Naive thymus-derived CD4-positive, alpha-beta T cell (primary cell): ENCODE measurements around the gene GABRB1. TPM values are rescaled to one million over a fixed set of nuclear protein-coding genes. Genes with fewer than 3 reads are reported as not detected.

Experiments used
- ATAC-seq: fragments of 150-1000 bp; cut with Tn5 transposase; 2 replicates; pipeline ENCODE4 v1.10.0; 2021; ENCODE audit warnings: mild to moderate bottlenecking, moderate library complexity
- CTCF ChIA-PET: fragments of 350-600 bp; sonication (Branson Sonifier 250); formaldehyde crosslinking; loops from one replicate; lab custom pipeline; 2021; ENCODE audit warnings: antibody characterized with exemption; lab: Charles Lee
- POLR2A ChIA-PET: fragments of 350-600 bp; sonication (Branson Sonifier 250); formaldehyde crosslinking; loops from one replicate; lab custom pipeline; 2021; ENCODE audit warnings: antibody characterized with exemption, inconsistent platforms; lab: Charles Lee
- DNase-seq, 9 donors: peaks; one replicate each; pipeline versions ENCODE4 v3.0.0 to v3.0.0-alpha.2; 2020 to 2022; ENCODE audit warnings: mixed read lengths in 1 of 9
- H3K27ac ChIP-seq: one replicate; pipeline ENCODE4 v1.7.0; 2013; ENCODE audit warnings: mild to moderate bottlenecking, low read depth, low read length, moderate library complexity
- H3K27me3 ChIP-seq, 2 donors: one replicate each; pipeline ENCODE4 v1.7.0; 2013; ENCODE audit warnings: low read length in 2 of 2, mild to moderate bottlenecking in 2 of 2, moderate library complexity in 2 of 2; ENCODE audit not compliant: control insufficient read depth in 2 of 2, insufficient read depth in 2 of 2
- H3K36me3 ChIP-seq, 3 experiments: 1 replicate in 2 of 3; 2 replicates in 1 of 3; pipeline ENCODE4 v1.7.0; 2013; ENCODE audit warnings: low read length in 3 of 3, mild to moderate bottlenecking in 3 of 3, moderate library complexity in 1 of 3; ENCODE audit not compliant: insufficient read depth in 3 of 3, control insufficient read depth in 2 of 3
- H3K4me1 ChIP-seq, 2 donors: one replicate each; pipeline ENCODE4 v1.7.0; 2013; ENCODE audit warnings: low read length in 2 of 2, mild to moderate bottlenecking in 2 of 2, moderate library complexity in 1 of 2; ENCODE audit not compliant: control insufficient read depth in 2 of 2, insufficient read depth in 2 of 2
- H3K4me3 ChIP-seq: 2 replicates; pipeline ENCODE4 v1.7.0; 2013; ENCODE audit warnings: mild to moderate bottlenecking, low read length
- H3K9me3 ChIP-seq, 3 experiments: 1 replicate in 2 of 3; 2 replicates in 1 of 3; pipeline ENCODE4 v1.7.0; 2013; ENCODE audit warnings: low read length in 3 of 3; ENCODE audit not compliant: control insufficient read depth in 2 of 3
- H3K27ac Mint-ChIP-seq, 9 donors: one replicate each; pipeline ENCODE4 v1.8.0; 2020 to 2022; ENCODE audit warnings: mixed read lengths in 9 of 9, mild to moderate bottlenecking in 8 of 9, moderate library complexity in 5 of 9, inconsistent platforms in 2 of 9
- H3K27me3 Mint-ChIP-seq, 5 donors: one replicate each; pipeline ENCODE4 v1.8.0; 2021 to 2022; ENCODE audit warnings: mixed read lengths in 5 of 5, mild to moderate bottlenecking in 1 of 5
- H3K36me3 Mint-ChIP-seq, 5 donors: one replicate each; pipeline ENCODE4 v1.8.0; 2020 to 2022; ENCODE audit warnings: mixed read lengths in 5 of 5, mild to moderate bottlenecking in 3 of 5, inconsistent platforms in 1 of 5
- H3K4me1 Mint-ChIP-seq, 7 donors: one replicate each; pipeline ENCODE4 v1.8.0; 2020 to 2022; ENCODE audit warnings: mixed read lengths in 7 of 7, mild to moderate bottlenecking in 3 of 7, inconsistent platforms in 1 of 7
- H3K4me3 Mint-ChIP-seq, 10 donors: one replicate each; pipeline ENCODE4 v1.8.0; 2020 to 2022; ENCODE audit warnings: mild to moderate bottlenecking in 10 of 10, mixed read lengths in 10 of 10, moderate library complexity in 6 of 10, inconsistent platforms in 2 of 10
- H3K9me3 Mint-ChIP-seq, 11 donors: one replicate each; pipeline ENCODE4 v1.8.0; 2020 to 2022; ENCODE audit warnings: mixed read lengths in 11 of 11, mild to moderate bottlenecking in 4 of 11, inconsistent platforms in 1 of 11, moderate library complexity in 1 of 11
- intact Hi-C, 2 donors: fragments of 100-400 bp; cut with micrococcal nuclease; formaldehyde crosslinking; loops; one replicate each; pipeline ENCODE4 v1.15.1; 2023
- polyA plus RNA-seq, 2 donors: library from polyadenylated mRNA; unstranded; fragments of 300-500 nt; fragmentation: Illumina TruSeq; gene quantifications; one replicate each; pipeline ENCODE4 v1.2.3, GENCODE V29; 2021
- total RNA-seq, 6 experiments: library from RNA in 5 of 6; stranded (reverse) in 5 of 6; gene quantifications; 1 replicate in 5 of 6; 2 replicates in 1 of 6; pipeline ENCODE4 v1.2.3 and lab custom pipeline; 2021 to 2026

Gene GABRB1
- total and polyA plus RNA-seq, 7 experiments from 2014 or later, result not detected

GRCh38 chr4:47432749-47433148 is 401.4 kb downstream of the GABRB1 start:
- Histone ChIP-seq H3K36me3 (no peaks in the 10 kb centered on the region), H3K9me3 (no peaks in the 10 kb centered on the region), H3K4me1 (no peaks in the 10 kb centered on the region), H3K27ac (no peak overlapping the region), H3K27me3 (no peaks in the 10 kb centered on the region), H3K4me3 (no peak overlapping the region)
- Mint-ChIP-seq H3K4me1 (no peaks in the 10 kb centered on the region), H3K9me3 (peaks cover 0 to 4% (median 0%) of the 10 kb centered on the region in 11 donors), H3K36me3 (peaks cover 0 to 5% (median 0%) of the 10 kb centered on the region in 5 donors), H3K27me3 (peaks cover 0 to 16% (median 0%) of the 10 kb centered on the region in 5 donors), H3K27ac (no peak overlapping the region), H3K4me3 (no peak overlapping the region)
- ATAC-seq (no peak), DNase-seq (no peak)
- ChIA-PET POLR2A (no interaction called here), CTCF (interaction anchor here (0.6 kb wide), 1 partner anchor 131 kb away, joined by 6 read pairs; no protein-coding TSS in a partner anchor)
- intact Hi-C loops, result no loop called here

GRCh38 chr4:47434931-47435330 is 403.6 kb downstream of the GABRB1 start:
- Mint-ChIP-seq H3K9me3 (peaks cover 0 to 3% (median 0%) of the 10 kb centered on the region in 11 donors), H3K36me3 (peaks cover 0 to 5% (median 0%) of the 10 kb centered on the region in 5 donors), H3K27ac (no peak overlapping the region), H3K4me3 (no peak overlapping the region), H3K27me3 (peaks cover 0 to 15% (median 0%) of the 10 kb centered on the region in 5 donors), H3K4me1 (no peaks in the 10 kb centered on the region)
- CTCF ChIA-PET, result no interaction called here
- ATAC-seq (no peak), DNase-seq (no peak)
- H3K4me3 ChIP-seq, result no peak overlapping the region
- H3K4me1 ChIP-seq, result no peaks in the 10 kb centered on the region
- H3K27me3 ChIP-seq, result no peaks in the 10 kb centered on the region
- intact Hi-C loops, result no loop called here
- H3K9me3 ChIP-seq, result no peaks in the 10 kb centered on the region
- POLR2A ChIA-PET, result no interaction called here
- no peak overlapping the region for H3K27ac ChIP-seq
- H3K36me3 ChIP-seq, result no peaks in the 10 kb centered on the region

DNA sequence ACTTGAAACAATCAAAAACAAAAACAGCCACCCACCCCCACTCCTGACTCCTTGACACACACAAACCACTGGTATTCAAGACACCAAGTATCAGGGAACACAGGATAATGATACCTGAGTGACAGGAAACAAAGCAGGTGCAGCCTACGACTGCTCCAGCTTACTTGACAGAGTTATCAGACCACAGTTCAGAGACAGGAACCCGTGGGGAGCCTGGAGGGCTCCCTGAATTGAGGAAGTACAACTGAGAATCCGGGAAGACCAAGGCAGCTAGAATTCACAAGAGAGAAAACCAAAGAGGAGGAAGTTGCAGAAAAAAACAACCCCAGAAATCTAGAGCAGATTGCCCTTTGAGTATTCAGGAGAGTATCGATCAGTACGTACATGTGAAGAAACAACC is 411.6 kb downstream of the GABRB1 start:
- Mint-ChIP-seq H3K27me3 (no peaks in the 10 kb centered on the region), H3K36me3 (peaks cover 0 to 38% (median 4%) of the 10 kb centered on the region in 5 donors), H3K27ac (peak overlapping the region in 2 of 9 donors; percentile 22 to 57), H3K4me3 (peak overlapping the region in 2 of 10 donors; percentile 7 to 29), H3K9me3 (no peaks in the 10 kb centered on the region), H3K4me1 (peaks cover 5 to 20% (median 9%) of the 10 kb centered on the region in 7 donors)
- CTCF ChIA-PET, result no interaction called here
- Histone ChIP-seq H3K27me3 (no peaks in the 10 kb centered on the region), H3K27ac (no peak overlapping the region), H3K4me3 (no peak overlapping the region), H3K4me1 (no peaks in the 10 kb centered on the region), H3K9me3 (no peaks in the 10 kb centered on the region), H3K36me3 (no peaks in the 10 kb centered on the region)
- POLR2A ChIA-PET, result no interaction called here
- ATAC-seq (no peak), DNase-seq (no peak)
- intact Hi-C loops, result no loop called here

- Histone ChIP-seq H3K4me3 (no peak overlapping the region), H3K9me3 (no peaks in the 10 kb centered on the region), H3K27ac (no peak overlapping the region), H3K36me3 (no peaks in the 10 kb centered on the region), H3K4me1 (no peaks in the 10 kb centered on the region), H3K27me3 (no peaks in the 10 kb centered on the region)
- intact Hi-C loops, result no loop called here
- POLR2A ChIA-PET, result no interaction called here
- CTCF ChIA-PET, result no interaction called here
- peaks cover 0 to 49% (median 8%) of the 10 kb centered on the region in 5 donors for H3K36me3 Mint-ChIP-seq
- no peak for DNase-seq
- no peak overlapping the region for H3K27ac Mint-ChIP-seq
- H3K9me3 Mint-ChIP-seq, result no peaks in the 10 kb centered on the region
- no peak for ATAC-seq
- H3K4me3 Mint-ChIP-seq, result no peak overlapping the region
- peaks cover 5 to 20% (median 9%) of the 10 kb centered on the region in 7 donors for H3K4me1 Mint-ChIP-seq
- H3K27me3 Mint-ChIP-seq, result no peaks in the 10 kb centered on the region
These were observed 412.7 kb downstream of the GABRB1 start for GRCh38 chr4:47444031-47444430.

DNA sequence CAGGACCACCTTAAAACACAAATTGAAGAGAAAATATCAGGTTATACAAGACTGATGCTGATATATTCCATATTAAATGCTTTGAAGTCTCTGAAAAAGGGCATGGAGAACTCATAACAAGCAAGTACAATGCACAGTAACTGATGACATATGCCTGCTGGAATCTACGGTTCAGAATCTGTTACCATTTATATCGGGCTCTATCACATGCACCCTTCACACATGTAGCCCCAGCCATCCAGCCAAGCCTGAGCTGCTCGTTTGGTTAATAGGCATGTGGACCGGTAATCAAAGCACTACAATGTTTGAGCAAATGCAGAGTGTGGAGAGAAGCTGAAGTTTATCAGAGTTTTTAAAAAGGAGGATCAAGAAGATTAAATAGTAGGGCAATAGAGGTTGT is 420.3 kb downstream of the GABRB1 start:
- H3K4me3 ChIP-seq, result no peak overlapping the region
- H3K4me1 ChIP-seq, result peaks cover 0 to 6% of the 10 kb centered on the region in 2 donors
- no peak overlapping the region for H3K4me3 Mint-ChIP-seq
- ChIA-PET CTCF (no interaction called here), POLR2A (interaction anchor here (0.6 kb wide), 1 partner anchor 118 kb away, joined by 5 read pairs; no protein-coding TSS in a partner anchor)
- H3K9me3 ChIP-seq, result no peaks in the 10 kb centered on the region
- ATAC-seq (no peak), DNase-seq (no peak)
- no peak overlapping the region for H3K27ac ChIP-seq
- peaks cover 9 to 62% (median 28%) of the 10 kb centered on the region in 5 donors for H3K36me3 Mint-ChIP-seq
- no peaks in the 10 kb centered on the region for H3K27me3 Mint-ChIP-seq
- intact Hi-C loops, result no loop called here
- peak overlapping the region in 3 of 9 donors; percentile 7 to 48 (median 13) for H3K27ac Mint-ChIP-seq
- H3K9me3 Mint-ChIP-seq, result peaks cover 0 to 1% (median 0%) of the 10 kb centered on the region in 11 donors
- no peaks in the 10 kb centered on the region for H3K27me3 ChIP-seq
- H3K36me3 ChIP-seq, result peaks cover 0 to 20% (median 4%) of the 10 kb centered on the region in 3 experiments
- H3K4me1 Mint-ChIP-seq, result peaks cover 0 to 11% (median 7%) of the 10 kb centered on the region in 7 donors

- peak overlapping the region; percentile 76 to 97 (median 95) for H3K27ac Mint-ChIP-seq
- Histone ChIP-seq H3K9me3 (no peaks in the 10 kb centered on the region), H3K4me1 (peaks cover 9 to 17% of the 10 kb centered on the region in 2 donors), H3K36me3 (peaks cover 0 to 7% (median 0%) of the 10 kb centered on the region in 3 experiments), H3K27ac (peak overlapping the region; percentile 74), H3K4me3 (peak overlapping the region; percentile 82), H3K27me3 (no peaks in the 10 kb centered on the region)
- DNase-seq (peak in 1 of 9 donors; percentile 9), ATAC-seq (no peak)
- ChIA-PET CTCF (interaction anchor here (0.6 to 1.0 kb wide), 3 partner anchors 22 to 107 kb away, joined by 3 read pairs; partner anchors contain the start of gene ATP10D), POLR2A (interaction anchor here (0.7 to 3.5 kb wide), 5 partner anchors 16 to 884 kb away, joined by 3 to 28 read pairs (median 4); partner anchors contain the start of gene ATP10D)
- H3K4me1 Mint-ChIP-seq, result peaks cover 20 to 51% (median 38%) of the 10 kb centered on the region in 7 donors
- intact Hi-C loops, result loop anchor here (1.0 to 10.0 kb wide), 13 partner anchors 9 to 1368 kb away; partner anchors contain the start of genes ATP10D (in 2 of the 2), NFXL1 (in 2 of the 2), SLAIN2 (in 2 of the 2) and FRYL (in 1 of the 2)
- H3K4me3 Mint-ChIP-seq, result peak overlapping the region; percentile 77 to 93 (median 90)
- no peaks in the 10 kb centered on the region for H3K9me3 Mint-ChIP-seq
- H3K27me3 Mint-ChIP-seq, result no peaks in the 10 kb centered on the region
- peaks cover 0 to 18% (median 9%) of the 10 kb centered on the region in 5 donors for H3K36me3 Mint-ChIP-seq
These were observed 431.4 kb downstream of the GABRB1 start for GRCh38 chr4:47462799-47463234.
